Activated T-helper 2 cell treated with anti-CD3 and anti-CD28 coated beads, Interferon-gamma antibody, Interleukin-2, Interleukin-4, amounts not matched to agents 10 μg/mL and 5 μg/mL and 100 μg/mL, durations not matched to agents 14 hours and 24 hours and 36 hours (primary cell): ENCODE results near the gene TMEM143. TPM values are rescaled to one million over a fixed set of nuclear protein-coding genes. Genes with fewer than 3 reads are reported as not detected.

Source experiments
- DNase-seq: peaks from one replicate; pipeline ENCODE4 v3.0.0; 2021; ENCODE audit warnings: low spot score
- H3K27ac Mint-ChIP-seq: one replicate; pipeline ENCODE4 v1.8.0; 2021; ENCODE audit warnings: mixed read lengths
- H3K27me3 Mint-ChIP-seq: one replicate; pipeline ENCODE4 v1.8.0; 2021; ENCODE audit warnings: low read depth, mixed read lengths
- H3K36me3 Mint-ChIP-seq: one replicate; pipeline ENCODE4 v1.8.0; 2021; ENCODE audit warnings: low read depth, mixed read lengths
- H3K4me1 Mint-ChIP-seq: one replicate; pipeline ENCODE4 v1.8.0; 2021; ENCODE audit warnings: low read depth, mixed read lengths
- H3K4me3 Mint-ChIP-seq: one replicate; pipeline ENCODE4 v1.8.0; 2021; ENCODE audit warnings: low read depth, mild to moderate bottlenecking, moderate library complexity, mixed read lengths
- H3K9me3 Mint-ChIP-seq: one replicate; pipeline ENCODE4 v1.8.0; 2021; ENCODE audit warnings: mixed read lengths
- intact Hi-C: fragments of 100-400 bp; cut with micrococcal nuclease; formaldehyde crosslinking; loops from one replicate; pipeline ENCODE4 v1.15.1; 2023
- total RNA-seq: library from RNA; stranded (reverse); gene quantifications from 2 replicates; pipeline ENCODE4 v1.2.3, GENCODE V29; 2022

Gene TMEM143
- total RNA-seq, 1 donor from 2014 or later: 12.8 TPM

- no peak for DNase-seq
- Mint-ChIP-seq H3K9me3 (peaks cover 9% of the 10 kb centered on the region), H3K27me3 (no peaks in the 10 kb centered on the region), H3K4me3 (no peak overlapping the region), H3K4me1 (peaks cover 3% of the 10 kb centered on the region), H3K27ac (no peak overlapping the region), H3K36me3 (peaks cover 2% of the 10 kb centered on the region)
- intact Hi-C loops: no loop called here
Measured at GRCh38 chr19:48287748-48288147, 76.0 kb downstream of the TMEM143 start.

- no peaks in the 10 kb centered on the region for H3K27me3 Mint-ChIP-seq
- H3K4me3 Mint-ChIP-seq: no peak overlapping the region
- peaks cover 9% of the 10 kb centered on the region for H3K9me3 Mint-ChIP-seq
- intact Hi-C loops: no loop called here
- DNase-seq: no peak
- peaks cover 2% of the 10 kb centered on the region for H3K36me3 Mint-ChIP-seq
- no peaks in the 10 kb centered on the region for H3K4me1 Mint-ChIP-seq
- H3K27ac Mint-ChIP-seq: no peak overlapping the region
Measured at GRCh38 chr19:48284896-48285295, 78.8 kb downstream of the TMEM143 start.

DNA sequence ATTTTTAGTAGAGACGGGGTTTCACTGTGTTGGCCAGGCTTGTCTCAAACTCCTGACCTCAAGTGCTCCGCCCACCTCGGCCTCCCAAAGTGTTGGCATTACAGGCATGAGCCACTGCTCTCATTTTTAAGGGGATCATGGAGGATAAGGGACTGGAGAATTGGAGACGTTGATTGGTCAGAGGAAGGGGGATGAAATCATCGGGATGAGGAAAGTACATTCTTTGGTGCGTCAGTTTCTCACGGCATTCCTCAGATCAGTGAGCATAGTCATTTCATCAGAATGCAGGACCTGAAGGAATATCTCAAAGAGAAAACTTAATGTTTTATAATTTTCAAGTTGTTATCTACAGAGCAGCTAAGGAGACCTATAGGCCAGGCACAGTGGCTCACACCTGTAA is 79.8 kb downstream of the TMEM143 start:
- Mint-ChIP-seq H3K9me3 (peaks cover 9% of the 10 kb centered on the region), H3K4me1 (peaks cover 3% of the 10 kb centered on the region), H3K27ac (no peak overlapping the region), H3K27me3 (no peaks in the 10 kb centered on the region), H3K4me3 (no peak overlapping the region), H3K36me3 (peaks cover 2% of the 10 kb centered on the region)
- intact Hi-C loops: no loop called here
- no peak for DNase-seq

Other genes with a start within 250 kb of the TMEM143 start
- 119 and 125 TPM in 2 replicates for gene LIG1, start 193.6 kb downstream of the TMEM143 start, total RNA-seq
- gene ZSWIM9, start 193.3 kb downstream of the TMEM143 start, total RNA-seq: 9.2 and 9.7 TPM in 2 replicates
- gene CARD8, start 108.0 kb downstream of the TMEM143 start, total RNA-seq: 108 and 110 TPM in 2 replicates
- gene ZNF114, start 93.9 kb downstream of the TMEM143 start, total RNA-seq: 0.37 and 0.94 TPM in 2 replicates
- gene EMP3, start 38.4 kb downstream of the TMEM143 start, total RNA-seq: 318 and 329 TPM in 2 replicates
- not detected in 2 replicates for gene SYNGR4, start 427 bp upstream of the TMEM143 start, total RNA-seq
- 80.2 and 87.8 TPM in 2 replicates for gene KDELR1, start 27.6 kb upstream of the TMEM143 start, total RNA-seq
- 0.34 and 0.39 TPM in 2 replicates for gene GRIN2D, start 29.7 kb upstream of the TMEM143 start, total RNA-seq
- 77.6 and 77.8 TPM in 2 replicates for gene GRWD1, start 82.0 kb upstream of the TMEM143 start, total RNA-seq
- 2.0 and 2.1 TPM in 2 replicates for gene KCNJ14, start 91.6 kb upstream of the TMEM143 start, total RNA-seq
- 37.7 and 38.6 TPM in 2 replicates for gene CYTH2, start 105.4 kb upstream of the TMEM143 start, total RNA-seq
- gene LMTK3, start 147.9 kb upstream of the TMEM143 start, total RNA-seq: 3.1 and 5.1 TPM in 2 replicates
- gene SULT2B1, start 188.2 kb upstream of the TMEM143 start, total RNA-seq: not detected in 2 replicates
- not detected in 2 replicates for gene SPACA4, start 242.8 kb upstream of the TMEM143 start, total RNA-seq